Measurements from ENCODE around the gene SGPL1.

DNA sequence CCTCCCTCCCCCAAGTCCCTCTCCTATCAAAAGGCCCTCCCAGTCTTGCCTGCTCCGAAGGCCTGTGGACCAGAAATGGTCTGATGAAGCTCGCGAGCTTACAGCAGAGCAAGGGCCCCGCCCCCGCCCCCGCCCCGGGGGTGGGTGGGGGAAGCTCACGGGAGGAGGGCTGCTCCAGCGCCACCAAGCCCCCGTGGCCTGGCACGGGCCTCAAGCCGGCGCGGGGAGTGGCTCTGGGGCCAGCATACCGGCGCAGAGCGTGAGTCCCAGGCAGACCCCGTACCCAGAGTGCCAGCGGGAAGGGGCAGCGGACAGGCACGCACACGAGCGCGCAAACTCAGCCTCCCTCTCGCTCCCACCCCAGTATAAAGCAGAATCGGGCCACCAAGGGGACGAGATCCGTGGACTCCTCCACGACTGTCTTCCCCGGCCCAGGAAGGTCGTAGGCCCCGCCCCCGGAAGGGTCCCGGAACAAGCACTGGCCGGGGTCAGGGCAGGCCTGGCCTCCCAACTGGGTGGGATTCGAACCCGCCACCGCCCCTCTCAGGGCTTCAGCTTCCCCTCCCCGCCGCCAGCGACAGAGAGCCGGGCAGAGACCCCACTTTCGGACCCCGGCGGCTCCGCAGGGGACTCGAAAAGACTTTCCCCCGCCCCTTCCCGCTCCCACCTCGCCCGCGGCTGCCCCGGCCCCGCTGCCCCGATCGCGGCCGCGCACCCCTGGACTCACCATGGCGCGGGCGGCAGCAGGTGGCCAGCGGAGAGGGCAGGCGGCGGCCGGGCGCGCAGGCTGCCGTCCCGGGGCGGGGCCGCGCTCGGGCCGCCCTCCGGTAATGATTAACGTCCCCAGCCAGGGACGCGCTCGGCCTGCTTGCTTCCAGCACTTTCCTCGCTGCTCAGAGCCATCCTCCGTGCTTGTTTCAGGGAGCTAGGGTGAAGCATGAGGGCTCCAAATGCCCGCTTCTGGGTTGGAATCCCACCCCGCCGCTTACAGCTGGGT is 72.4 kb downstream of the SGPL1 start, which contains the start of gene PCBD1:
- TF ChIP-seq GATA2 (IDR thresholded peaks at IDR 0.05; ENCODE audit: low read depth, low read length) (no peak), GATA3 (IDR thresholded peaks at IDR 0.05; ENCODE audit: low read depth, low read length) (no peak)

Measured in SH-SY5Y (cell line).